IMR-90 (cell line): ENCODE measurements around the gene NOX4. TPM values are rescaled to one million over a fixed set of nuclear protein-coding genes. Genes with fewer than 3 reads are reported as not detected.

Experiments
- ATAC-seq: fragments of 200-7000 bp; cut with Tn5 transposase; 2 replicates; pipeline ENCODE4 v1.9.1; 2020; ENCODE audit warnings: low read depth, mild to moderate bottlenecking, moderate library complexity
- BruUV-seq: library from RNA; stranded (reverse); fragments of 400-500 nt; replicated peaks from 2 replicates; lab custom pipeline; 2021; lab: Mats Ljungman, UMichigan
- CTCF ChIA-PET: fragments of 300-600 bp; formaldehyde crosslinking; extraction: SDS; loops from one replicate; lab custom pipeline; 2021; ENCODE audit warnings: antibody characterized with exemption; lab: Yijun Ruan, JAX
- POLR2A ChIA-PET: fragments of 300-600 bp; sonication (Branson Sonifier 250); formaldehyde crosslinking; loops from one replicate; lab custom pipeline; 2022; ENCODE audit warnings: antibody characterized with exemption; ENCODE audit not compliant: unreplicated experiment; lab: Charles Lee
- DNase-seq: peaks from one replicate; pipeline ENCODE4 v3.0.0; 2013
- H2AFZ ChIP-seq: replicated peaks from 2 replicates; pipeline ENCODE3; 2013; ENCODE audit warnings: low read length, mild to moderate bottlenecking; ENCODE audit not compliant: poor library complexity
- H2AK5ac ChIP-seq: 2 replicates; pipeline ENCODE4 v1.6.1; 2013; ENCODE audit warnings: low read depth, low read length, inconsistent platforms
- H2AK9ac ChIP-seq: replicated peaks from 2 replicates; pipeline ENCODE3; 2013; ENCODE audit warnings: mild to moderate bottlenecking, low read depth, low read length, moderate library complexity; ENCODE audit not compliant: poor library complexity
- H2BK120ac ChIP-seq: 2 replicates; pipeline ENCODE4 v1.6.1; 2013; ENCODE audit warnings: low read depth, low read length, inconsistent platforms
- H2BK15ac ChIP-seq: 3 replicates; pipeline ENCODE4 v1.6.1; 2013; ENCODE audit warnings: low read depth, low read length, inconsistent platforms
- H2BK20ac ChIP-seq: 2 replicates; pipeline ENCODE4 v1.6.1; 2013; ENCODE audit warnings: low read depth, mild to moderate bottlenecking, inconsistent platforms, low read length, moderate library complexity
- H2BK5ac ChIP-seq: 2 replicates; pipeline ENCODE4 v1.6.1; 2013; ENCODE audit warnings: mild to moderate bottlenecking, low read depth, low read length, inconsistent platforms; ENCODE audit not compliant: poor library complexity, severe bottlenecking
- H3K14ac ChIP-seq: replicated peaks from 2 replicates; pipeline ENCODE4 v1.6.1; 2013; ENCODE audit warnings: low read depth, low read length, inconsistent platforms
- H3K18ac ChIP-seq: 2 replicates; pipeline ENCODE4 v1.6.1; 2013; ENCODE audit warnings: low read depth, low read length, control low read depth
- H3K23ac ChIP-seq: 2 replicates; pipeline ENCODE4 v1.6.1; 2013; ENCODE audit warnings: low read depth, low read length, inconsistent platforms
- H3K27ac ChIP-seq: 2 replicates; pipeline ENCODE4 v1.5.1; 2013; ENCODE audit warnings: mild to moderate bottlenecking, control low read depth, low read length; ENCODE audit not compliant: insufficient read depth
- H3K27me3 ChIP-seq: 2 replicates; pipeline ENCODE4 v1.6.1; 2013; ENCODE audit warnings: low read length; ENCODE audit not compliant: control insufficient read depth, insufficient read depth
- H3K36me3 ChIP-seq: 2 replicates; pipeline ENCODE4 v1.6.1; 2013; ENCODE audit warnings: low read length, mixed read lengths; ENCODE audit not compliant: control insufficient read depth, insufficient read depth
- H3K4ac ChIP-seq: 2 replicates; pipeline ENCODE4 v1.6.1; 2013; ENCODE audit warnings: low read depth, low read length, inconsistent platforms
- H3K4me1 ChIP-seq: 2 replicates; pipeline ENCODE4 v1.6.1; 2013; ENCODE audit warnings: low read length, mixed read lengths; ENCODE audit not compliant: control insufficient read depth, insufficient read depth
- H3K4me2 ChIP-seq: 2 replicates; pipeline ENCODE4 v1.6.1; 2013; ENCODE audit warnings: low read depth, mild to moderate bottlenecking, control low read depth, low read length, moderate library complexity
- H3K4me3 ChIP-seq: 2 replicates; pipeline ENCODE4 v1.5.1; 2013; ENCODE audit warnings: low read depth, mild to moderate bottlenecking, control low read depth, low read length, moderate library complexity; ENCODE audit not compliant: insufficient read depth
- H3K56ac ChIP-seq: 2 replicates; pipeline ENCODE4 v1.6.1; 2013; ENCODE audit warnings: low read length, inconsistent platforms; ENCODE audit not compliant: insufficient read depth; ENCODE audit errors: extremely low read depth
- H3K79me1 ChIP-seq, 2 experiments: 2 replicates each; pipeline ENCODE4 v1.6.1; 2013; ENCODE audit warnings: low read length in 2 of 2, inconsistent platforms in 1 of 2, low read depth in 1 of 2
- H3K9ac ChIP-seq: 2 replicates; pipeline ENCODE4 v1.6.1; 2013; ENCODE audit warnings: low read depth, low read length, control low read depth
- H3K9me1 ChIP-seq: 2 replicates; pipeline ENCODE4 v1.6.1; 2013; ENCODE audit warnings: low read length, inconsistent platforms; ENCODE audit not compliant: insufficient read depth
- H3K9me3 ChIP-seq: 2 replicates; pipeline ENCODE4 v1.6.1; 2013; ENCODE audit warnings: low read length; ENCODE audit not compliant: control insufficient read depth, insufficient read depth
- H4K20me1 ChIP-seq: 2 replicates; pipeline ENCODE4 v1.6.1; 2013; ENCODE audit warnings: low read length, inconsistent platforms; ENCODE audit not compliant: insufficient read depth
- H4K5ac ChIP-seq: 2 replicates; pipeline ENCODE4 v1.6.1; 2013; ENCODE audit warnings: mild to moderate bottlenecking, low read depth, low read length, control low read depth
- H4K8ac ChIP-seq, 2 experiments: 2 replicates each; pipeline ENCODE4 v1.6.1; 2013; ENCODE audit warnings: low read depth in 2 of 2, low read length in 2 of 2, control low read depth in 1 of 2, inconsistent platforms in 1 of 2
- H4K91ac ChIP-seq: 2 replicates; pipeline ENCODE4 v1.6.1; 2013; ENCODE audit warnings: low read depth, low read length, inconsistent platforms; ENCODE audit not compliant: insufficient read depth
- BHLHE40 ChIP-seq: fragments of 150-350 bp; IDR thresholded peaks from 2 replicates; pipeline ENCODE4 v1.6.1; 2016; ENCODE audit warnings: mild to moderate bottlenecking, low read depth, low read length
- CEBPB ChIP-seq: IDR thresholded peaks from 2 replicates; pipeline ENCODE4 v1.6.1; 2012; ENCODE audit warnings: low read depth, low read length, improper control_type of control experiment
- CHD1 ChIP-seq: IDR thresholded peaks from 2 replicates; pipeline ENCODE4 v1.6.1; 2012; ENCODE audit warnings: low read depth, low read length, improper control_type of control experiment
- CTCF ChIP-seq: conservative IDR thresholded peaks from 2 replicates; pipeline ENCODE4 v1.5.1; 2012; ENCODE audit warnings: mild to moderate bottlenecking, low read depth, low read length, improper control_type of control experiment
- ELK1 ChIP-seq: fragments of 150-350 bp; IDR thresholded peaks from 2 replicates; pipeline ENCODE4 v1.6.1; 2016; ENCODE audit warnings: low read depth, mild to moderate bottlenecking, low read length, moderate library complexity, borderline replicate concordance
- FOS ChIP-seq: fragments of 150-350 bp; IDR thresholded peaks from 2 replicates; pipeline ENCODE4 v1.6.1; 2016; ENCODE audit warnings: low read depth, low read length
- MAFK ChIP-seq: IDR thresholded peaks from 2 replicates; pipeline ENCODE4 v1.6.1; 2012; ENCODE audit warnings: low read depth, low read length, improper control_type of control experiment
- MAZ ChIP-seq: IDR thresholded peaks from 2 replicates; pipeline ENCODE4 v1.6.1; 2012; ENCODE audit warnings: low read depth, mild to moderate bottlenecking, low read length, improper control_type of control experiment, moderate library complexity, borderline replicate concordance
- NFE2L2 ChIP-seq: fragments of 150-350 bp; IDR thresholded peaks from 2 replicates; pipeline ENCODE4 v1.6.1; 2016; ENCODE audit warnings: low read depth, mild to moderate bottlenecking, low read length
- POLR2A ChIP-seq: IDR thresholded peaks from 2 replicates; pipeline ENCODE4 v1.6.1; 2012; ENCODE audit warnings: mild to moderate bottlenecking, low read depth, low read length
- RAD21 ChIP-seq: IDR thresholded peaks from 2 replicates; pipeline ENCODE4 v1.6.1; 2012; ENCODE audit warnings: low read length, improper control_type of control experiment
- RCOR1 ChIP-seq: IDR thresholded peaks from 2 replicates; pipeline ENCODE4 v1.6.1; 2012; ENCODE audit warnings: mild to moderate bottlenecking, low read length, improper control_type of control experiment; ENCODE audit not compliant: insufficient replicate concordance
- RFX5 ChIP-seq: IDR thresholded peaks from 2 replicates; pipeline ENCODE4 v1.8.0; 2012; ENCODE audit warnings: low read depth, mild to moderate bottlenecking, low read length, moderate library complexity
- SMC3 ChIP-seq: fragments of 150-350 bp; IDR thresholded peaks from 2 replicates; pipeline ENCODE4 v1.6.1; 2016; ENCODE audit warnings: low read depth, mild to moderate bottlenecking, antibody characterized with exemption, low read length, moderate library complexity
- USF2 ChIP-seq: fragments of 150-350 bp; IDR thresholded peaks from 2 replicates; pipeline ENCODE4 v1.6.1; 2017; ENCODE audit warnings: mild to moderate bottlenecking, antibody characterized with exemption, low read length, low read depth
- WGBS, 2 experiments: methylation state at CpG; one replicate each; pipeline versions ENCODE4 v1.1.5 to v1.1.7; 2013; ENCODE audit warnings: missing lambda C conversion rate in 2 of 2; ENCODE audit not compliant: insufficient read length in 1 of 2; ENCODE audit errors: extremely low coverage in 2 of 2; 5-methylcytosine and 5-hydroxymethylcytosine counted together
- dilution Hi-C: fragments of 300-500 bp; cut with HindIII; formaldehyde crosslinking; loops from one replicate; pipeline ENCODE4 v1.14.3; 2018; ENCODE audit warnings: low sequenced_read_pairs; ENCODE audit not compliant: unreplicated experiment
- in situ Hi-C: fragments of 300-500 bp; cut with MboI; formaldehyde crosslinking; loops from 3 replicates; pipeline ENCODE4 v1.14.3; 2019; ENCODE audit warnings: low sequenced_read_pairs, inconsistent platforms, mixed read lengths
- intact Hi-C: fragments of 100-400 bp; cut with micrococcal nuclease; formaldehyde crosslinking; loops from 2 replicates; pipeline ENCODE4 v1.10.0; 2022
- polyA plus RNA-seq, 3 experiments: library from polyadenylated mRNA; depleted of rRNA; stranded (reverse); fragments of >200 nt; gene quantifications; 2 replicates each; pipeline ENCODE4 v1.2.3, GENCODE V29; 2012; ENCODE audit warnings: low replicate concordance in 1 of 3
- total RNA-seq: library from RNA; depleted of rRNA; stranded (reverse); fragments of >200 nt; gene quantifications from 2 replicates; pipeline ENCODE4 v1.2.3, GENCODE V29; 2012

Gene NOX4
- total and polyA plus RNA-seq, 2 of the 4 experiments (the other 2 are of a cell fraction): 4.7 to 11.7 TPM

- H4K91ac ChIP-seq: no peak overlapping the region
- no TSS peak for BruUV-seq
Measured at GRCh38 chr11:89346601-89347000, 144.6 kb downstream of the NOX4 start.

More at GRCh38 chr11:89346601-89347000, 144.6 kb downstream of the NOX4 start:
- H3K4me2 ChIP-seq: no peak overlapping the region
- H3K9me1 ChIP-seq: no peaks in the 10 kb centered on the region
- POLR2A ChIA-PET: no interaction called here
- H2BK120ac ChIP-seq: no peak overlapping the region
- H3K18ac ChIP-seq: no peak overlapping the region
- no peak overlapping the region for H2BK20ac ChIP-seq
- H2BK5ac ChIP-seq: no peak overlapping the region
- peak overlapping the region; percentile 56; the same call in 1 of the 2 replicates for H4K5ac ChIP-seq
- H3K9me3 ChIP-seq: no peaks in the 10 kb centered on the region
- dilution Hi-C loops: no loop called here
- TF ChIP-seq MAFK: no peak
- no peak for TF ChIP-seq FOS
- TF ChIP-seq ELK1: no peak
- TF ChIP-seq POLR2A: no peak
- TF ChIP-seq MAZ: no peak
- TF ChIP-seq CTCF: no peak
- TF ChIP-seq USF2: no peak
- TF ChIP-seq RAD21: no peak
- TF ChIP-seq CHD1: no peak
- TF ChIP-seq SMC3: no peak
- no peak for TF ChIP-seq NFE2L2
- no peak for TF ChIP-seq RFX5
- TF ChIP-seq BHLHE40: no peak
- no peak for TF ChIP-seq RCOR1
- TF ChIP-seq CEBPB: no peak
- no peak overlapping the region for H3K56ac ChIP-seq
- H3K36me3 ChIP-seq: no peaks in the 10 kb centered on the region
- no peaks in the 10 kb centered on the region for H3K27me3 ChIP-seq
- 80% methylated on average over 2 of the region's 5 CpGs; no CpG with 5 or more reads in 1 of the 2 experiments for WGBS, 2 experiments
- H3K27ac ChIP-seq: no peak overlapping the region
- no peaks in the 10 kb centered on the region for H4K20me1 ChIP-seq
- H2AK5ac ChIP-seq: no peak overlapping the region
- no peak overlapping the region for H3K4ac ChIP-seq
- no peak overlapping the region for H2AFZ ChIP-seq
- CTCF ChIA-PET: no interaction called here
- ATAC-seq: no peak
- H3K14ac ChIP-seq: no peak overlapping the region
- no peak for DNase-seq
- no peak overlapping the region for H3K4me3 ChIP-seq
- in situ Hi-C loops: no loop called here
- H2AK9ac ChIP-seq: no peak overlapping the region
- no peak overlapping the region for H2BK15ac ChIP-seq
- no peaks in the 10 kb centered on the region for H3K79me1 ChIP-seq
- H3K23ac ChIP-seq: no peak overlapping the region
- intact Hi-C loops: no loop called here
- H4K8ac ChIP-seq: no peak overlapping the region
- no peak overlapping the region for H3K9ac ChIP-seq
- H3K4me1 ChIP-seq: no peaks in the 10 kb centered on the region; the same call in 1 of the 2 replicates
